HFFc6 (cell line): ENCODE data around the gene INSIG1. TPM values are rescaled to one million over a fixed set of nuclear protein-coding genes. Genes with fewer than 3 reads are reported as not detected.

Source experiments
- DNase-seq: peaks from one replicate; pipeline ENCODE4 v3.0.0-alpha.2; 2018
- H3K27ac Mint-ChIP-seq: 2 replicates; pipeline ENCODE4 v1.8.0; 2020; ENCODE audit warnings: mild to moderate bottlenecking, mixed read lengths
- H3K27me3 Mint-ChIP-seq: 2 replicates; pipeline ENCODE4 v1.8.0; 2021; ENCODE audit warnings: mild to moderate bottlenecking, moderate library complexity, mixed read lengths; ENCODE audit not compliant: insufficient read depth
- H3K36me3 Mint-ChIP-seq: 2 replicates; pipeline ENCODE4 v1.8.0; 2021; ENCODE audit warnings: low read depth, mixed read lengths
- H3K4me1 Mint-ChIP-seq: 2 replicates; pipeline ENCODE4 v1.8.0; 2020; ENCODE audit warnings: low read depth, mixed read lengths
- H3K4me3 Mint-ChIP-seq: 2 replicates; pipeline ENCODE4 v1.8.0; 2020; ENCODE audit warnings: mild to moderate bottlenecking, moderate library complexity, mixed read lengths
- H3K9me3 Mint-ChIP-seq: 2 replicates; pipeline ENCODE4 v1.8.0; 2020; ENCODE audit warnings: mild to moderate bottlenecking, mixed read lengths
- CTCF ChIP-seq: fragments of 200-600 bp; sonication (generic); IDR thresholded peaks from 2 replicates; pipeline ENCODE4 v1.5.0; 2021; ENCODE audit warnings: antibody characterized with exemption, mild to moderate bottlenecking
- total RNA-seq, 6 experiments: library from RNA; stranded (reverse); fragmentation: NEBNext Ultra II Directional; extraction: Animal tissue kit (Norgen Biotek cat#: 25700); gene quantifications; 2 replicates in 1 of 6; 3 replicates in 5 of 6; pipeline ENCODE4 v1.2.3, GENCODE V29; 2021

Gene INSIG1
- total RNA-seq, 6 experiments from 2014 or later, result 7.1 to 11.0 (median 9.9) TPM

GRCh38 chr7:155341463-155341983 lies 43.8 kb downstream of the INSIG1 start:
- DNase-seq, result no peak
- Mint-ChIP-seq H3K4me3 (no peak overlapping the region), H3K9me3 (no peaks in the 10 kb centered on the region), H3K36me3 (no peaks in the 10 kb centered on the region), H3K27me3 (peaks cover 17% of the 10 kb centered on the region), H3K27ac (no peak overlapping the region), H3K4me1 (peaks cover 12% of the 10 kb centered on the region)
- no peak for TF ChIP-seq CTCF

- H3K4me3 Mint-ChIP-seq, result no peak overlapping the region
- DNase-seq, result no peak
- H3K27ac Mint-ChIP-seq, result no peak overlapping the region
- H3K9me3 Mint-ChIP-seq, result no peaks in the 10 kb centered on the region
- peaks cover 17% of the 10 kb centered on the region for H3K27me3 Mint-ChIP-seq
- no peak for TF ChIP-seq CTCF
- H3K36me3 Mint-ChIP-seq, result no peaks in the 10 kb centered on the region
- H3K4me1 Mint-ChIP-seq, result peaks cover 12% of the 10 kb centered on the region
Measured at GRCh38 chr7:155342313-155342712, 44.6 kb downstream of the INSIG1 start.

GRCh38 chr7:155343150-155343549 lies 45.5 kb downstream of the INSIG1 start:
- Mint-ChIP-seq H3K27me3 (peaks cover 15% of the 10 kb centered on the region), H3K4me3 (no peak overlapping the region), H3K4me1 (peaks cover 12% of the 10 kb centered on the region), H3K27ac (no peak overlapping the region), H3K9me3 (no peaks in the 10 kb centered on the region), H3K36me3 (no peaks in the 10 kb centered on the region)
- no peak for DNase-seq
- no peak for TF ChIP-seq CTCF

- H3K4me1 Mint-ChIP-seq, result peaks cover 12% of the 10 kb centered on the region
- H3K4me3 Mint-ChIP-seq, result no peak overlapping the region
- peaks cover 15% of the 10 kb centered on the region for H3K27me3 Mint-ChIP-seq
- no peak overlapping the region for H3K27ac Mint-ChIP-seq
- DNase-seq, result no peak
- no peaks in the 10 kb centered on the region for H3K9me3 Mint-ChIP-seq
- no peak for TF ChIP-seq CTCF
- H3K36me3 Mint-ChIP-seq, result no peaks in the 10 kb centered on the region
Measured at GRCh38 chr7:155343661-155344121, 46.0 kb downstream of the INSIG1 start.

GRCh38 chr7:155344270-155344617 lies 46.6 kb downstream of the INSIG1 start:
- no peaks in the 10 kb centered on the region for H3K36me3 Mint-ChIP-seq
- DNase-seq, result no peak
- no peak overlapping the region for H3K27ac Mint-ChIP-seq
- no peaks in the 10 kb centered on the region for H3K9me3 Mint-ChIP-seq
- peaks cover 15% of the 10 kb centered on the region for H3K27me3 Mint-ChIP-seq
- no peak overlapping the region for H3K4me3 Mint-ChIP-seq
- peaks cover 12% of the 10 kb centered on the region for H3K4me1 Mint-ChIP-seq
- TF ChIP-seq CTCF, result no peak
